ENCODE measurements around the gene PRR19. TPM values are rescaled to one million over a fixed set of nuclear protein-coding genes. Genes with fewer than 3 reads are reported as not detected.

PRR19 gene
- total and polyA plus RNA-seq, 10 of the 15 experiments (the other 5 are each of a cell fraction or from before 2014, with no cell fraction given) = 0.09 to 1.7 (median 0.73) TPM; not detected in 1

GRCh38 chr19:42271861-42272534 lies 29.9 kb upstream of the PRR19 start:
- peaks cover 3 to 19% of the 10 kb centered on the region in 2 experiments; a peak in 3 of 4 replicates for H3K36me3 ChIP-seq (ENCODE audit: control insufficient read depth in 2 of 2, insufficient read depth in 2 of 2, low read length in 1 of 2)
- peaks cover 34% of the 10 kb centered on the region for H3K4me1 ChIP-seq (ENCODE audit: control insufficient read depth, insufficient read depth, low read length)
- no peak for ATAC-seq
- no peaks in the 10 kb centered on the region for H3K9me3 ChIP-seq (replicated peaks; ENCODE audit: control insufficient read depth, insufficient read depth, low read length)
- in situ Hi-C loops (cut with MboI) = no loop called here
- ChIA-PET CTCF (interaction anchor here (3.2 kb wide), 1 partner anchor 8 kb away, joined by 39 read pairs; no protein-coding TSS in a partner anchor), RAD21 (ENCODE audit: unreplicated experiment) (interaction anchor here (2.1 to 3.1 kb wide), 2 partner anchors 8 to 29 kb away, joined by 12 to 23 read pairs; partner anchors contain the start of gene GSK3A), POLR2A (interaction anchor here (1.5 to 3.2 kb wide), 3 partner anchors 7 to 34 kb away, joined by 3 to 24 read pairs (median 16); no protein-coding TSS in a partner anchor), SMC1A (ENCODE audit: uncharacterized antibody, unreplicated experiment) (interaction anchor here (2.0 to 3.2 kb wide), 2 partner anchors 7 to 28 kb away, joined by 8 to 24 read pairs; no protein-coding TSS in a partner anchor)
- BruUV-seq (replicated peaks) = TSS peak; percentile 30
- no peak overlapping the region for H3K27ac ChIP-seq (ENCODE audit: control insufficient read depth, insufficient read depth)
- peaks cover 33% of the 10 kb centered on the region for H3K79me2 ChIP-seq (ENCODE audit: control insufficient read depth, insufficient read depth, low read length)
- intact Hi-C loops (cut with micrococcal nuclease; ENCODE audit: unreplicated experiment) = no loop called here
- WGBS (ENCODE audit: insufficient coverage, insufficient replicate concordance, low lambda C conversion rate, missing lambda C conversion rate) = 95% methylated on average over 34 of the region's 35 CpGs
- DNase-seq (ENCODE audit: low read depth, low spot score) = no peak
- 0 out of 2 replicates have a peak overlapping the region, but pooled peaks have one; percentile 99 for H3K4me2 ChIP-seq (ENCODE audit: control insufficient read depth, insufficient read depth)
- H2AFZ ChIP-seq (ENCODE audit: control insufficient read depth, low read depth, low read length) = no peak overlapping the region
- H3K27me3 ChIP-seq (replicated peaks in 1 of 2; ENCODE audit: control insufficient read depth in 2 of 2, insufficient read depth in 2 of 2, low read length in 1 of 2) = no peaks in the 10 kb centered on the region
- H3K4me3 ChIP-seq = no peak overlapping the region
- TF ChIP-seq SPI1 (IDR thresholded peaks at IDR 0.05; ENCODE audit: borderline replicate concordance, insufficient read depth, low read depth, low read length) (no peak), POLR2A (IDR thresholded peaks at IDR 0.05; ENCODE audit: low read depth, low read length) (peak; percentile 2; the same call in 1 of the 2 replicates)
- no peak for FAIRE-seq
- no peak overlapping the region for H3K9ac ChIP-seq (ENCODE audit: control insufficient read depth, insufficient read depth, low read length)
- H4K20me1 ChIP-seq (ENCODE audit: control insufficient read depth, insufficient read depth) = no peaks in the 10 kb centered on the region; the same call in 1 of the 2 replicates

- Histone ChIP-seq H3K9me3 (replicated peaks; ENCODE audit: control insufficient read depth, insufficient read depth, low read length) (no peaks in the 10 kb centered on the region), H3K4me3 (no peak overlapping the region), H3K27ac (ENCODE audit: control insufficient read depth, insufficient read depth) (no peak overlapping the region), H3K4me1 (ENCODE audit: control insufficient read depth, insufficient read depth, low read length) (peaks cover 32% of the 10 kb centered on the region), H3K79me2 (ENCODE audit: control insufficient read depth, insufficient read depth, low read length) (peaks cover 34% of the 10 kb centered on the region), H4K20me1 (ENCODE audit: control insufficient read depth, insufficient read depth) (no peaks in the 10 kb centered on the region; the same call in 1 of the 2 replicates), H3K9ac (ENCODE audit: control insufficient read depth, insufficient read depth, low read length) (no peak overlapping the region), H3K4me2 (ENCODE audit: control insufficient read depth, insufficient read depth) (no peak overlapping the region), H3K27me3 (replicated peaks in 1 of 2; ENCODE audit: control insufficient read depth in 2 of 2, insufficient read depth in 2 of 2, low read length in 1 of 2) (no peaks in the 10 kb centered on the region), H2AFZ (ENCODE audit: control insufficient read depth, low read depth, low read length) (no peak overlapping the region), H3K36me3 (ENCODE audit: control insufficient read depth in 2 of 2, insufficient read depth in 2 of 2, low read length in 1 of 2) (peaks cover 3 to 19% of the 10 kb centered on the region in 2 experiments; a peak in 3 of 4 replicates)
- ChIA-PET CTCF (no interaction called here), SMC1A (ENCODE audit: uncharacterized antibody, unreplicated experiment) (no interaction called here), POLR2A (interaction anchor here (2.9 kb wide), 1 partner anchor 27 kb away, joined by 16 read pairs; no protein-coding TSS in a partner anchor), RAD21 (ENCODE audit: unreplicated experiment) (no interaction called here)
- ATAC-seq (no peak), FAIRE-seq (no peak), DNase-seq (ENCODE audit: low read depth, low spot score) (no peak)
- in situ Hi-C loops (cut with MboI) = no loop called here
- BruUV-seq (replicated peaks) = no TSS peak
- intact Hi-C loops (cut with micrococcal nuclease; ENCODE audit: unreplicated experiment) = no loop called here
- 84% methylated on average over 7 of the region's 9 CpGs for WGBS (ENCODE audit: insufficient coverage, insufficient replicate concordance, low lambda C conversion rate, missing lambda C conversion rate)
- TF ChIP-seq GABPA (IDR thresholded peaks at IDR 0.05; ENCODE audit: low read depth) (no peak), SMAD1 (IDR thresholded peaks at IDR 0.05; ENCODE audit: low read depth, partially characterized antibody) (no peak), NBN (IDR thresholded peaks at IDR 0.05) (no peak), NKRF (conservative IDR thresholded peaks at IDR 0.05) (no peak), CEBPB (IDR thresholded peaks at IDR 0.05; ENCODE audit: borderline replicate concordance in 1 of 2, low read depth in 2 of 2, low read length in 2 of 2) (no peak), CUX1 (IDR thresholded peaks at IDR 0.05; ENCODE audit: insufficient replicate concordance, low read depth, low read length) (no peak), TCF12 (IDR thresholded peaks at IDR 0.05; ENCODE audit: low read depth, low read length) (no peak)
Observed at GRCh38 chr19:42272535-42272897, 29.4 kb upstream of the PRR19 start.

All from GM12878 (cell line).